Caco-2 (cell line): Measurements from ENCODE around the gene ADK. TPM values are rescaled to one million over a fixed set of nuclear protein-coding genes. Genes with fewer than 3 reads are reported as not detected.

ENCODE experiments used
- BruUV-seq: library from RNA; stranded (reverse); fragments of 400-500 nt; replicated peaks from 2 replicates; lab custom pipeline; 2021; lab: Mats Ljungman, UMichigan
- CTCF ChIA-PET: fragments of 300-600 bp; sonication (Branson Sonifier 250); formaldehyde crosslinking; loops from one replicate; lab custom pipeline; 2022; ENCODE audit warnings: antibody characterized with exemption; lab: Charles Lee
- POLR2A ChIA-PET: fragments of 300-600 bp; sonication (Branson Sonifier 250); formaldehyde crosslinking; loops from one replicate; lab custom pipeline; 2022; ENCODE audit warnings: antibody characterized with exemption; lab: Charles Lee
- DNase-seq, 2 experiments: peaks; one replicate each; pipeline versions ENCODE4 v3.0.0 to v3.0.0-alpha.2; 2020 to 2022
- H3K27me3 ChIP-seq: replicated peaks from 2 replicates; pipeline ENCODE4 v1.6.0; 2011; ENCODE audit warnings: low read length; ENCODE audit not compliant: control insufficient read depth, insufficient read depth
- H3K36me3 ChIP-seq: 2 replicates; pipeline ENCODE4 v1.5.1; 2011; ENCODE audit warnings: low read length; ENCODE audit not compliant: control insufficient read depth, insufficient read depth
- H3K4me1 ChIP-seq: fragments of 250-450 bp; sonication (Bioruptor Pico); 2 replicates; pipeline ENCODE4 v1.5.1; 2020; ENCODE audit warnings: mild to moderate bottlenecking
- H3K4me3 ChIP-seq: 2 replicates; pipeline ENCODE4 v1.5.1; 2011; ENCODE audit warnings: low read depth, mild to moderate bottlenecking, control low read depth, low read length
- H3K9me3 ChIP-seq: fragments of 250-450 bp; sonication (Bioruptor Pico); 2 replicates; pipeline ENCODE4 v1.5.1; 2020; ENCODE audit warnings: mild to moderate bottlenecking, moderate library complexity
- H3K27ac Mint-ChIP-seq: one replicate; pipeline ENCODE4 v1.8.0; 2022; ENCODE audit warnings: mixed read lengths; ENCODE audit not compliant: unreplicated experiment
- H3K27me3 Mint-ChIP-seq: one replicate; pipeline ENCODE4 v1.8.0; 2022; ENCODE audit warnings: mixed read lengths; ENCODE audit not compliant: insufficient read depth, unreplicated experiment
- H3K36me3 Mint-ChIP-seq: one replicate; pipeline ENCODE4 v1.8.0; 2022; ENCODE audit warnings: mild to moderate bottlenecking, mixed read lengths; ENCODE audit not compliant: insufficient read depth, unreplicated experiment
- H3K4me1 Mint-ChIP-seq: one replicate; pipeline ENCODE4 v1.8.0; 2022; ENCODE audit warnings: low read depth, mixed read lengths; ENCODE audit not compliant: unreplicated experiment
- H3K4me3 Mint-ChIP-seq: one replicate; pipeline ENCODE4 v1.8.0; 2022; ENCODE audit warnings: mild to moderate bottlenecking, moderate library complexity, mixed read lengths; ENCODE audit not compliant: unreplicated experiment
- H3K9me3 Mint-ChIP-seq: one replicate; pipeline ENCODE4 v1.8.0; 2022; ENCODE audit warnings: mixed read lengths; ENCODE audit not compliant: unreplicated experiment
- CTCF ChIP-seq, 2 experiments: fragments of 200-600 bp in 1 of 2; IDR thresholded peaks; 1 replicate in 1 of 2; 2 replicates in 1 of 2; pipeline versions ENCODE4 v1.5.1 to v1.8.0; 2011 to 2022; ENCODE audit warnings: antibody characterized with exemption in 1 of 2, control low read depth in 1 of 2, inconsistent platforms in 1 of 2, low read depth in 1 of 2, low read length in 1 of 2, mild to moderate bottlenecking in 1 of 2, moderate library complexity in 1 of 2; ENCODE audit not compliant: insufficient read depth in 1 of 2, severe bottlenecking in 1 of 2, unreplicated experiment in 1 of 2
- intact Hi-C: fragments of 100-400 bp; cut with micrococcal nuclease; formaldehyde crosslinking; loops from one replicate; pipeline ENCODE4 v1.10.0; 2022; ENCODE audit not compliant: unreplicated experiment
- total RNA-seq: library from RNA; stranded (reverse); gene quantifications from 2 replicates; pipeline ENCODE4 v1.2.3, GENCODE V29; 2022

Gene ADK
- total RNA-seq, 1 experiment from 2014 or later, result 105 TPM

GRCh38 chr10:74394416-74394969 lies 243.5 kb downstream of the ADK start:
- Histone ChIP-seq H3K4me3 (no peak overlapping the region), H3K27me3 (no peaks in the 10 kb centered on the region), H3K4me1 (no peaks in the 10 kb centered on the region), H3K36me3 (no peaks in the 10 kb centered on the region), H3K9me3 (no peaks in the 10 kb centered on the region)
- no peak overlapping the region for H3K4me3 Mint-ChIP-seq
- H3K4me1 Mint-ChIP-seq, result peaks cover 7% of the 10 kb centered on the region
- no peak for DNase-seq
- no peak for TF ChIP-seq CTCF (IDR thresholded peaks at IDR 0.05; ENCODE audit: insufficient read depth in 1 of 2, low read depth in 1 of 2, low read length in 1 of 2, severe bottlenecking in 1 of 2, unreplicated experiment in 1 of 2)
- intact Hi-C loops, result no loop called here
- H3K27ac Mint-ChIP-seq, result no peak overlapping the region
- peaks cover 11% of the 10 kb centered on the region for H3K36me3 Mint-ChIP-seq
- no peaks in the 10 kb centered on the region for H3K27me3 Mint-ChIP-seq
- POLR2A ChIA-PET, result no interaction called here
- CTCF ChIA-PET, result no interaction called here
- no peaks in the 10 kb centered on the region for H3K9me3 Mint-ChIP-seq
- BruUV-seq, result no TSS peak

GRCh38 chr10:74400186-74400585 lies 249.2 kb downstream of the ADK start:
- Mint-ChIP-seq H3K27ac (no peak overlapping the region), H3K4me1 (peaks cover 2% of the 10 kb centered on the region), H3K9me3 (no peaks in the 10 kb centered on the region), H3K27me3 (no peaks in the 10 kb centered on the region), H3K4me3 (no peak overlapping the region), H3K36me3 (peaks cover 12% of the 10 kb centered on the region)
- no TSS peak for BruUV-seq
- no peaks in the 10 kb centered on the region for H3K36me3 ChIP-seq
- DNase-seq, result no peak
- ChIA-PET POLR2A (no interaction called here), CTCF (no interaction called here)
- H3K4me3 ChIP-seq, result no peak overlapping the region
- no peak for TF ChIP-seq CTCF (IDR thresholded peaks at IDR 0.05; ENCODE audit: insufficient read depth in 1 of 2, low read depth in 1 of 2, low read length in 1 of 2, severe bottlenecking in 1 of 2, unreplicated experiment in 1 of 2)
- no peaks in the 10 kb centered on the region for H3K9me3 ChIP-seq
- H3K27me3 ChIP-seq, result no peaks in the 10 kb centered on the region
- intact Hi-C loops, result no loop called here
- H3K4me1 ChIP-seq, result no peaks in the 10 kb centered on the region

- Mint-ChIP-seq H3K27me3 (no peaks in the 10 kb centered on the region), H3K36me3 (peaks cover 15% of the 10 kb centered on the region), H3K9me3 (no peaks in the 10 kb centered on the region), H3K27ac (no peak overlapping the region), H3K4me3 (no peak overlapping the region), H3K4me1 (no peaks in the 10 kb centered on the region)
- Histone ChIP-seq H3K9me3 (no peaks in the 10 kb centered on the region), H3K36me3 (no peaks in the 10 kb centered on the region), H3K4me3 (no peak overlapping the region), H3K4me1 (no peaks in the 10 kb centered on the region), H3K27me3 (no peaks in the 10 kb centered on the region)
- TF ChIP-seq CTCF (IDR thresholded peaks at IDR 0.05; ENCODE audit: insufficient read depth in 1 of 2, low read depth in 1 of 2, low read length in 1 of 2, severe bottlenecking in 1 of 2, unreplicated experiment in 1 of 2), result no peak
- BruUV-seq, result no TSS peak
- ChIA-PET POLR2A (no interaction called here), CTCF (no interaction called here)
- intact Hi-C loops, result no loop called here
- DNase-seq, result no peak
These were observed 255.0 kb downstream of the ADK start for GRCh38 chr10:74406006-74406405.
